A673 (cell line): Measurements from ENCODE around the gene RAB3GAP2.

ENCODE experiments used
- EZH2 ChIP-seq: fragments of 200-600 bp; sonication (generic); IDR thresholded peaks from 2 replicates; pipeline ENCODE4 v1.6.1; 2017; ENCODE audit warnings: borderline replicate concordance, low read depth, mild to moderate bottlenecking, mixed read lengths, antibody characterized with exemption, low read length; ENCODE audit not compliant: poor library complexity, severe bottlenecking
- TF ChIP-seq, protein P1 (sequence below): fragments of 300-800, 200-600 bp; sonication (generic); conservative IDR thresholded peaks from 2 replicates; pipeline ENCODE4 v1.5.1; 2017; ENCODE audit warnings: low read depth, mild to moderate bottlenecking, antibody characterized with exemption, low read length, moderate library complexity, mixed read lengths

DNA sequence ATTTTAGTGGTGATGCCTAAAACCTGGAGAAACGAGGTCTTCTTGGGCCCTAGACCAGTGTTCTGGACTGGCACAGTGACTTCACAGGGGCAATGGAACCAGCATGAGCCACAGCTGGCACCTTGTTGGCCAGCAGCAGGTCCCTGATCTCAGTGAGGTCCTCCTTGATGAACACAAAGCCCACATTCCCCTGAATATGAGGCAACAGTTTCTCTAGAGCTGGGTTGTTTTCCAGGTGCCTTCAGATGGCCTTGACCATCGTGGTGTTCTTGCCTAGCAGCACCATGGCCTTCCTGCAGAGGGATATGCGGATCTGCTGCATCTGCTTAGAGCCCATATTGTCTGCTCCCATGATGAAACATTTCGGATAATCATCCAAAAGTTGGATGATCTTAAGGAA lies 44.9 kb upstream of the RAB3GAP2 start:
- TF ChIP-seq, protein P1, sequence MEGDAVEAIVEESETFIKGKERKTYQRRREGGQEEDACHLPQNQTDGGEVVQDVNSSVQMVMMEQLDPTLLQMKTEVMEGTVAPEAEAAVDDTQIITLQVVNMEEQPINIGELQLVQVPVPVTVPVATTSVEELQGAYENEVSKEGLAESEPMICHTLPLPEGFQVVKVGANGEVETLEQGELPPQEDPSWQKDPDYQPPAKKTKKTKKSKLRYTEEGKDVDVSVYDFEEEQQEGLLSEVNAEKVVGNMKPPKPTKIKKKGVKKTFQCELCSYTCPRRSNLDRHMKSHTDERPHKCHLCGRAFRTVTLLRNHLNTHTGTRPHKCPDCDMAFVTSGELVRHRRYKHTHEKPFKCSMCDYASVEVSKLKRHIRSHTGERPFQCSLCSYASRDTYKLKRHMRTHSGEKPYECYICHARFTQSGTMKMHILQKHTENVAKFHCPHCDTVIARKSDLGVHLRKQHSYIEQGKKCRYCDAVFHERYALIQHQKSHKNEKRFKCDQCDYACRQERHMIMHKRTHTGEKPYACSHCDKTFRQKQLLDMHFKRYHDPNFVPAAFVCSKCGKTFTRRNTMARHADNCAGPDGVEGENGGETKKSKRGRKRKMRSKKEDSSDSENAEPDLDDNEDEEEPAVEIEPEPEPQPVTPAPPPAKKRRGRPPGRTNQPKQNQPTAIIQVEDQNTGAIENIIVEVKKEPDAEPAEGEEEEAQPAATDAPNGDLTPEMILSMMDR = no peak
- TF ChIP-seq EZH2 = no peak
